Neural cell (in vitro differentiated cells): ENCODE measurements around the gene SIK3.

ENCODE experiments used
- CTCF ChIP-seq: fragments of 450-650 bp; IDR thresholded peaks from 2 replicates; pipeline ENCODE4 v1.5.1; 2014; ENCODE audit warnings: antibody characterized with exemption, mild to moderate bottlenecking, moderate library complexity; ENCODE audit not compliant: poor library complexity, severe bottlenecking
- EP300 ChIP-seq: fragments of 450-650 bp; conservative IDR thresholded peaks from 2 replicates; pipeline ENCODE4 v1.6.1; 2014; ENCODE audit warnings: antibody characterized with exemption, mild to moderate bottlenecking, moderate library complexity; ENCODE audit not compliant: poor library complexity, severe bottlenecking
- EZH2 ChIP-seq: fragments of 200-600, 300-800 bp; shearing (Covaris generic), sonication (generic); IDR thresholded peaks from 2 replicates; pipeline ENCODE4 v1.6.1; 2014; ENCODE audit warnings: antibody characterized with exemption, low read length, borderline replicate concordance, mild to moderate bottlenecking; ENCODE audit not compliant: insufficient read depth, poor library complexity, severe bottlenecking
- POLR2AphosphoS5 ChIP-seq: IDR thresholded peaks from 2 replicates; pipeline ENCODE4 v1.6.1; 2012
- RAD21 ChIP-seq: fragments of 450-650 bp; conservative IDR thresholded peaks from 2 replicates; pipeline ENCODE4 v1.6.1; 2014; ENCODE audit warnings: antibody characterized with exemption, mild to moderate bottlenecking, moderate library complexity
- REST ChIP-seq: IDR thresholded peaks from 2 replicates; pipeline ENCODE4 v1.6.1; 2012; ENCODE audit warnings: borderline replicate concordance
- SMC3 ChIP-seq: fragments of 450-650 bp; conservative IDR thresholded peaks from 2 replicates; pipeline ENCODE4 v1.6.1; 2014; ENCODE audit warnings: antibody characterized with exemption, mild to moderate bottlenecking, moderate library complexity; ENCODE audit not compliant: poor library complexity
- TAF1 ChIP-seq: IDR thresholded peaks from 2 replicates; pipeline ENCODE4 v1.6.1; 2012; ENCODE audit warnings: low read depth

DNA sequence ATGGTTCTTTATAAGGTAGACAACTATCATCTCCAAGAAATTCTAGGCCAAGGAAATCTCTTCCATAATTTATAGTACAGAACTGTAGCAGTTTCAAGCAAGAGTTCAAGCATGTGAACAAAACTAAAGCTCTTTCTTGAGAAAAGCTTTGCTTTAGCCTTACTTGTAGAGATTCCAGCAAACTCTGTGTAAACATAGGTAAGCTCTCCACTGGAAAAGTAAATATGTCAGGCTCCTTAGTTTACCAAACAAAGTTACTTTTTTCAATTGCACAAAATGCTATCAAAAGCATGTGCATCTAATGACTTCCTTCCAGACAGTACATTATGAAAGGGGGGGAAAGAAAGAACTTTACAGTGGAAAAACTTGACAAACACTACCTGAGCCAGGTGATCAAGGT, 125.0 kb downstream of the SIK3 start:
- no peak for TF ChIP-seq EP300
- no peak for TF ChIP-seq CTCF
- TF ChIP-seq EZH2, result no peak
- TF ChIP-seq TAF1, result no peak
- TF ChIP-seq SMC3, result no peak
- TF ChIP-seq POLR2AphosphoS5, result no peak
- TF ChIP-seq RAD21, result no peak
- TF ChIP-seq REST, result no peak
